Superior temporal gyrus (tissue), 1 donor: ENCODE data around the gene LRRC47.
A peak's percentile ranks its signal among the peaks of the same experiment; 100 is the strongest.

Source experiments
- DNase-seq: peaks from one replicate; pipeline ENCODE4 v3.0.0-alpha.2; 2016; ENCODE audit errors: extremely low spot score

LRRC47 gene

GRCh38 chr1:3787349-3787715 lies 9.0 kb downstream of the LRRC47 start:
- no peak for DNase-seq

- no peak for DNase-seq
Observed at GRCh38 chr1:3786468-3787348, 9.6 kb downstream of the LRRC47 start.

- no peak for DNase-seq
Observed at GRCh38 chr1:3785456-3786157, 10.7 kb downstream of the LRRC47 start.

GRCh38 chr1:3785045-3785444 lies 11.3 kb downstream of the LRRC47 start:
- DNase-seq, result no peak

- DNase-seq, result no peak
Observed at GRCh38 chr1:3783651-3784474, 12.4 kb downstream of the LRRC47 start.

- DNase-seq, result no peak
Observed at GRCh38 chr1:3780901-3781300, 15.4 kb downstream of the LRRC47 start.

GRCh38 chr1:3779912-3780416 lies 16.3 kb downstream of the LRRC47 start:
- no peak for DNase-seq

- no peak for DNase-seq
Observed at GRCh38 chr1:3779265-3779911, 16.9 kb downstream of the LRRC47 start.

- no peak for DNase-seq
Observed at GRCh38 chr1:3778590-3779264, 17.6 kb downstream of the LRRC47 start.

GRCh38 chr1:3777647-3778589 lies 18.4 kb downstream of the LRRC47 start:
- DNase-seq, result no peak

GRCh38 chr1:3777078-3777547 lies 19.2 kb downstream of the LRRC47 start:
- DNase-seq, result no peak

GRCh38 chr1:3776231-3776961 lies 19.9 kb downstream of the LRRC47 start:
- DNase-seq, result no peak

GRCh38 chr1:3775490-3776230 lies 20.6 kb downstream of the LRRC47 start:
- DNase-seq, result peak; percentile 18

GRCh38 chr1:3774946-3775489 lies 21.3 kb downstream of the LRRC47 start:
- DNase-seq, result no peak

GRCh38 chr1:3774276-3774945 lies 21.9 kb downstream of the LRRC47 start:
- DNase-seq, result no peak

GRCh38 chr1:3773572-3774275 lies 22.6 kb downstream of the LRRC47 start:
- no peak for DNase-seq
